Keratinocyte (primary cell): ENCODE data around the gene HMCN2. TPM values are rescaled to one million over a fixed set of nuclear protein-coding genes. Genes with fewer than 3 reads are reported as not detected.

Experiments
- DNase-seq: peaks from one replicate; pipeline ENCODE4 v3.0.0-alpha.2; 2011; ENCODE audit warnings: low read depth, missing footprints, low spot score
- FAIRE-seq: peaks from 2 replicates; lab custom pipeline; 2011; peaks lifted over from hg19 to GRCh38; lab: Jason Lieb, UNC
- H2AFZ ChIP-seq: 2 replicates; pipeline ENCODE4 v1.6.0; 2012; ENCODE audit warnings: low read length, control low read depth, inconsistent platforms; ENCODE audit not compliant: control insufficient read depth
- H3K27ac ChIP-seq: 2 replicates; pipeline ENCODE4 v1.5.1; 2011; ENCODE audit warnings: low read length; ENCODE audit not compliant: control insufficient read depth, insufficient read depth
- H3K27me3 ChIP-seq: 3 replicates; pipeline ENCODE4 v1.6.0; 2011; ENCODE audit warnings: low read length; ENCODE audit not compliant: control insufficient read depth, insufficient read depth; ENCODE audit errors: extremely low read depth
- H3K36me3 ChIP-seq, 2 experiments: 2 replicates in 1 of 2; 3 replicates in 1 of 2; pipeline ENCODE4 v1.5.1; 2011; ENCODE audit warnings: low read length in 2 of 2, mild to moderate bottlenecking in 1 of 2; ENCODE audit not compliant: control insufficient read depth in 2 of 2, insufficient read depth in 2 of 2; ENCODE audit errors: extremely low read depth in 1 of 2
- H3K4me1 ChIP-seq: 3 replicates; pipeline ENCODE4 v1.5.1; 2011; ENCODE audit warnings: low read length; ENCODE audit not compliant: control insufficient read depth, insufficient read depth; ENCODE audit errors: extremely low read depth
- H3K4me2 ChIP-seq: 3 replicates; pipeline ENCODE4 v1.6.0; 2011; ENCODE audit warnings: low read depth, low read length; ENCODE audit not compliant: control insufficient read depth, insufficient read depth; ENCODE audit errors: extremely low read depth
- H3K4me3 ChIP-seq, 3 experiments: fragments of 200-600 bp in 1 of 3; sonication (generic) in 1 of 3; 2 replicates in 2 of 3; 3 replicates in 1 of 3; pipeline ENCODE4 v1.5.1; 2011 to 2016; ENCODE audit warnings: low read length in 3 of 3, mild to moderate bottlenecking in 3 of 3, control low read depth in 2 of 3, inconsistent platforms in 1 of 3, low read depth in 1 of 3, mixed read lengths in 1 of 3, mixed run types in 1 of 3, moderate library complexity in 1 of 3; ENCODE audit not compliant: control insufficient read depth in 2 of 3, insufficient read depth in 2 of 3; ENCODE audit errors: extremely low read depth in 1 of 3
- H3K79me2 ChIP-seq: 2 replicates; pipeline ENCODE4 v1.6.0; 2012; ENCODE audit warnings: low read length; ENCODE audit not compliant: control insufficient read depth, insufficient read depth
- H3K9ac ChIP-seq: 3 replicates; pipeline ENCODE4 v1.6.0; 2011; ENCODE audit warnings: low read length; ENCODE audit not compliant: control insufficient read depth, insufficient read depth; ENCODE audit errors: extremely low read depth
- H3K9me1 ChIP-seq: 3 replicates; pipeline ENCODE4 v1.6.0; 2011; ENCODE audit warnings: low read length; ENCODE audit not compliant: control insufficient read depth, insufficient read depth; ENCODE audit errors: extremely low read depth
- H3K9me3 ChIP-seq: 2 replicates; pipeline ENCODE4 v1.5.1; 2012; ENCODE audit warnings: low read depth, low read length; ENCODE audit not compliant: control insufficient read depth
- H4K20me1 ChIP-seq: 3 replicates; pipeline ENCODE4 v1.6.0; 2011; ENCODE audit warnings: low read length; ENCODE audit not compliant: control insufficient read depth, insufficient read depth; ENCODE audit errors: extremely low read depth
- EZH2 ChIP-seq: IDR thresholded peaks from one replicate; pipeline ENCODE4 v1.6.1; 2012; ENCODE audit warnings: inconsistent platforms, mild to moderate bottlenecking, low read length, moderate library complexity
- dilution Hi-C: fragments of 300-500 bp; cut with MboI; formaldehyde crosslinking; loops from one replicate; pipeline ENCODE4 v1.7.0; 2020; ENCODE audit warnings: low sequenced_read_pairs; ENCODE audit not compliant: extremely low pct_ligation_motif_present
- polyA plus RNA-seq, 5 experiments: library from polyadenylated mRNA; depleted of rRNA in 3 of 5; stranded (reverse) in 3 of 5; stranded (forward) in 1 of 5; unstranded in 1 of 5; fragments of >200 nt; gene quantifications; 1 replicate in 1 of 5; 2 replicates in 3 of 5; 3 replicates in 1 of 5; pipeline versions ENCODE4 v1.2.1 to v1.2.3, GENCODE V29; 2011 to 2012; ENCODE audit warnings: missing spikeins in 2 of 5, low read depth in 1 of 5, low replicate concordance in 1 of 5
- TF ChIP-seq, protein P1 (sequence below), 3 experiments: IDR thresholded peaks in 1 of 3; conservative IDR thresholded peaks in 1 of 3; optimal IDR thresholded peaks in 1 of 3; 2 replicates in 2 of 3; 3 replicates in 1 of 3; pipeline versions ENCODE3 to v1.5.1; 2011; ENCODE audit warnings: low read length in 3 of 3, mild to moderate bottlenecking in 3 of 3, moderate library complexity in 2 of 3, control low read depth in 1 of 3, inconsistent platforms in 1 of 3; ENCODE audit not compliant: insufficient read depth in 2 of 3; ENCODE audit errors: extremely low read depth in 1 of 3

HMCN2 gene
- polyA plus RNA-seq, 1 donor (not counting 4 experiments of a cell fraction or from before 2014, with no cell fraction given), result not detected

GRCh38 chr9:130286781-130287428, 21.3 kb downstream of the HMCN2 start:
- peaks cover 36% of the 10 kb centered on the region for H3K27me3 ChIP-seq
- H3K4me2 ChIP-seq, result no peak overlapping the region
- H3K36me3 ChIP-seq, result no peaks in the 10 kb centered on the region
- no peaks in the 10 kb centered on the region for H3K79me2 ChIP-seq
- H3K9me3 ChIP-seq, result no peaks in the 10 kb centered on the region
- no peak for DNase-seq
- H3K4me3 ChIP-seq, result no peak overlapping the region
- no peak for FAIRE-seq
- no peak overlapping the region for H3K27ac ChIP-seq
- dilution Hi-C loops, result no loop called here
- TF ChIP-seq, protein P1, sequence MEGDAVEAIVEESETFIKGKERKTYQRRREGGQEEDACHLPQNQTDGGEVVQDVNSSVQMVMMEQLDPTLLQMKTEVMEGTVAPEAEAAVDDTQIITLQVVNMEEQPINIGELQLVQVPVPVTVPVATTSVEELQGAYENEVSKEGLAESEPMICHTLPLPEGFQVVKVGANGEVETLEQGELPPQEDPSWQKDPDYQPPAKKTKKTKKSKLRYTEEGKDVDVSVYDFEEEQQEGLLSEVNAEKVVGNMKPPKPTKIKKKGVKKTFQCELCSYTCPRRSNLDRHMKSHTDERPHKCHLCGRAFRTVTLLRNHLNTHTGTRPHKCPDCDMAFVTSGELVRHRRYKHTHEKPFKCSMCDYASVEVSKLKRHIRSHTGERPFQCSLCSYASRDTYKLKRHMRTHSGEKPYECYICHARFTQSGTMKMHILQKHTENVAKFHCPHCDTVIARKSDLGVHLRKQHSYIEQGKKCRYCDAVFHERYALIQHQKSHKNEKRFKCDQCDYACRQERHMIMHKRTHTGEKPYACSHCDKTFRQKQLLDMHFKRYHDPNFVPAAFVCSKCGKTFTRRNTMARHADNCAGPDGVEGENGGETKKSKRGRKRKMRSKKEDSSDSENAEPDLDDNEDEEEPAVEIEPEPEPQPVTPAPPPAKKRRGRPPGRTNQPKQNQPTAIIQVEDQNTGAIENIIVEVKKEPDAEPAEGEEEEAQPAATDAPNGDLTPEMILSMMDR (optimal IDR thresholded peaks at IDR 0.05 in 1 of 3, IDR thresholded peaks at IDR 0.05 in 1 of 3, conservative IDR thresholded peaks at IDR 0.05 in 1 of 3; ENCODE audit: extremely low read depth in 1 of 3, insufficient read depth in 2 of 3, low read length in 3 of 3), result no peak
- TF ChIP-seq EZH2, result no peak
- H2AFZ ChIP-seq, result no peak overlapping the region
- no peaks in the 10 kb centered on the region for H3K9me1 ChIP-seq
- H3K4me1 ChIP-seq, result no peaks in the 10 kb centered on the region
- no peak overlapping the region for H3K9ac ChIP-seq
- no peaks in the 10 kb centered on the region for H4K20me1 ChIP-seq

- Histone ChIP-seq H3K4me3 (no peak overlapping the region), H3K4me2 (no peak overlapping the region), H3K9ac (no peak overlapping the region), H3K79me2 (no peaks in the 10 kb centered on the region), H3K27me3 (peaks cover 35% of the 10 kb centered on the region), H3K36me3 (no peaks in the 10 kb centered on the region), H2AFZ (no peak overlapping the region), H4K20me1 (no peaks in the 10 kb centered on the region), H3K4me1 (no peaks in the 10 kb centered on the region), H3K9me3 (no peaks in the 10 kb centered on the region), H3K9me1 (no peaks in the 10 kb centered on the region), H3K27ac (no peak overlapping the region)
- no peak for TF ChIP-seq EZH2
- TF ChIP-seq, protein P1 (optimal IDR thresholded peaks at IDR 0.05 in 1 of 3, IDR thresholded peaks at IDR 0.05 in 1 of 3, conservative IDR thresholded peaks at IDR 0.05 in 1 of 3; ENCODE audit: extremely low read depth in 1 of 3, insufficient read depth in 2 of 3, low read length in 3 of 3), result no peak
- DNase-seq (no peak), FAIRE-seq (no peak)
- dilution Hi-C loops, result no loop called here
These were observed 22.2 kb downstream of the HMCN2 start for GRCh38 chr9:130287736-130288135.
